ENCODE data around the gene NCCRP1. TPM values are rescaled to one million over a fixed set of nuclear protein-coding genes. Genes with fewer than 3 reads are reported as not detected.

NCCRP1 gene
- total RNA-seq, 1 donor from 2014 or later: 0.46 TPM

DNA sequence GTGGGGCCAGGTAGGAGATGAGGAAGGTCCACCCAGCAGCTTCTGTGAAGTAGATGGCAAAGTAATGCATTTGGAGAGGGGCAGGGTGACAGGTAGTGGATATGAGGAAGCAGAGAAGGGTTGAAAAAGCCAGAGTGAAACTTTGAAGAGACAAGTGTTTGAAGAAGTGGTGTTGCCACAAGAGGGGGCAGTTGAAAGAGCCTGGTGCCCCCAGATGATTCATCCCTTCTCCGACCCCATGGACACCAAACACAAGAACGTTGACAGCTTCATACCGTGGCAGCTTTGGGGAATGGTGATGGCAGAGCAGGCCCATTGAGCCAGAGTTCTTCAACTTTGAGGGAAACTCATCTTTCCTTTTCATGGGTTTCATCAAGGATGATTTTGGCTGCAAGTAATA lies 28.1 kb downstream of the NCCRP1 start:
- DNase-seq: no peak
- intact Hi-C loops (cut with DNase I): no loop called here
- TF ChIP-seq, protein P1, sequence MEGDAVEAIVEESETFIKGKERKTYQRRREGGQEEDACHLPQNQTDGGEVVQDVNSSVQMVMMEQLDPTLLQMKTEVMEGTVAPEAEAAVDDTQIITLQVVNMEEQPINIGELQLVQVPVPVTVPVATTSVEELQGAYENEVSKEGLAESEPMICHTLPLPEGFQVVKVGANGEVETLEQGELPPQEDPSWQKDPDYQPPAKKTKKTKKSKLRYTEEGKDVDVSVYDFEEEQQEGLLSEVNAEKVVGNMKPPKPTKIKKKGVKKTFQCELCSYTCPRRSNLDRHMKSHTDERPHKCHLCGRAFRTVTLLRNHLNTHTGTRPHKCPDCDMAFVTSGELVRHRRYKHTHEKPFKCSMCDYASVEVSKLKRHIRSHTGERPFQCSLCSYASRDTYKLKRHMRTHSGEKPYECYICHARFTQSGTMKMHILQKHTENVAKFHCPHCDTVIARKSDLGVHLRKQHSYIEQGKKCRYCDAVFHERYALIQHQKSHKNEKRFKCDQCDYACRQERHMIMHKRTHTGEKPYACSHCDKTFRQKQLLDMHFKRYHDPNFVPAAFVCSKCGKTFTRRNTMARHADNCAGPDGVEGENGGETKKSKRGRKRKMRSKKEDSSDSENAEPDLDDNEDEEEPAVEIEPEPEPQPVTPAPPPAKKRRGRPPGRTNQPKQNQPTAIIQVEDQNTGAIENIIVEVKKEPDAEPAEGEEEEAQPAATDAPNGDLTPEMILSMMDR (IDR thresholded peaks at IDR 0.05): no peak
- no peak for ATAC-seq
- Histone ChIP-seq H3K36me3 (no peaks in the 10 kb centered on the region), H3K27ac (no peak overlapping the region), H3K27me3 (peaks cover 21% of the 10 kb centered on the region), H3K9me3 (no peaks in the 10 kb centered on the region), H3K4me1 (no peaks in the 10 kb centered on the region), H3K4me3 (no peak overlapping the region)

DNA sequence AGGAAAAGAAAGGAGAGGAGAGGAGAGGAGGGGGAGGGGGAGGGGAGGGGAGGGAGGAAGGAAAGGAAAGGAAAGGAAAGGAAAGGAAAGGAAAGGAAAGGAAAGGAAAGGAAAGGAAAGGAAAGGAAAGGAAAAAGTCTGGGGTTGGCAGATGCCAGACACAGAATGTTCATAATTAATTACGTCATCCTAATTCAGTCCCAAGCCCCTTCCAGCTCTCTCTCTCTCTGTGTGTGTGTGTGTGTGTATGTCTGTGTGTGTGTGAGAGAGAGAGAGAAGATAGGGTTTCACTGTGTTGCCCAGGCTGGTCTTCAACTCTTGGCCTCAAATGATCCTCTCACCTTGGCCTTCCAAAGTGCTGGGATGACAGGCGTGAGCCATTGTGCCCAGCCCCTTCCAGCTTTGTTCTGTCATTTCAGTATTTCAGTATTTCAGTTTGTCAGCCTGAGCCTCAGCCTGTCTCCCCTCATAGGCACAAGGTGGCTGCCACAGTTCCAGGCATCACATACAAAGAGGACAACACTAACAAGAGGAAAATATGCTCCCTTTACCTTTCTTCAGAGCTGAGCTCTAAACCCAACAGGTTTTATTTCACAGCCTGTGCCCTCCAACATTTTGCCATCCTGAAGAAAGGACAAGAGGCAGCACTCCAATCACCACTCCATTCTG lies 33.5 kb downstream of the NCCRP1 start:
- DNase-seq: no peak
- intact Hi-C loops (cut with DNase I): no loop called here
- TF ChIP-seq, protein P1 (IDR thresholded peaks at IDR 0.05): no peak

DNA sequence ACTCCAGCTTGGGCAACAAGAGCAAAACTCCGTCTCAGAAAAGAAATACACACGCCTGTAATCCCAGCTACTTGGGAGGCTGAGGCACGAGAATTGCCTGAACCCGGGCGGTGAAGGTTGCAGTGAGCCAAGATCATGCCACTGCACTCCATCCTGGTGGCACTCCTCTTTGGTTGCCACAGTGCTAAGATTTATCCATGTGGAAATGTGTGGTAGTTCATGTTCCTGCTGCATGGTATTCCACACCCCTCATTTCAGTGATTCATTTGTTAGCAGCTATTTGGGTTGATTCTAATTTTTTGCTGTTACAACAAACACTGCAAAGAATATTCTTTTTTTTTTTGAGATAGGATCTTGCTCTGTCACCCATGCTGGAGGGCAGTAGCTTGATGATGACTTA lies 35.9 kb downstream of the NCCRP1 start:
- Histone ChIP-seq H3K9me3 (no peaks in the 10 kb centered on the region), H3K27ac (no peak overlapping the region), H3K4me3 (no peak overlapping the region), H3K36me3 (no peaks in the 10 kb centered on the region), H3K4me1 (peaks cover 3% of the 10 kb centered on the region), H3K27me3 (no peaks in the 10 kb centered on the region)
- TF ChIP-seq, protein P1 (IDR thresholded peaks at IDR 0.05): no peak
- intact Hi-C loops (cut with DNase I): no loop called here
- ATAC-seq: no peak
- DNase-seq: no peak

More for the DNA sequence above, 33.5 kb downstream of the NCCRP1 start:
- no peaks in the 10 kb centered on the region for H3K4me1 ChIP-seq
- no peak overlapping the region for H3K4me3 ChIP-seq
- no peak for ATAC-seq
- H3K36me3 ChIP-seq: no peaks in the 10 kb centered on the region
- peaks cover 1% of the 10 kb centered on the region for H3K27me3 ChIP-seq
- H3K9me3 ChIP-seq: no peaks in the 10 kb centered on the region
- H3K27ac ChIP-seq: no peak overlapping the region

DNA sequence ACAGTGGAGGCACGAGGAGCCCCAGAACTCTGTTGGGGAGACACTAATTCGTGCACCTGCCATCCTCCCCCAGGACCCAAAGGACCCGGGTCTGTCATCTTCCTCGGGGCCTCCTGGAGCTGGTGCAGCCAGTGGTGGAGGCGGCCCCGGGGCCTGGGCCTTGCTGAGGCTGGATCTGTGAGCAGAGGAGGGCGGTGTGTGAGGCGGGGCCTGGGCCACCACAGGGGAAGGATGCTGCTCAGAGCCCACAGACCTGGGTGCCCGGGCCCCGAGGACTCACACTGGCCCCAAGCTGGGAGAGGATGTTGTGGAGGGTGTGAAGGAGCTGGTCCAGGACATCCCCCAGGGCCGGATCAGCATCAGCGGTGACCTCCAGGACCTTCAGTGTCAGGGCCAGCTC lies 39.8 kb downstream of the NCCRP1 start:
- H3K4me1 ChIP-seq: peaks cover 3% of the 10 kb centered on the region
- no peak for DNase-seq
- no peak overlapping the region for H3K4me3 ChIP-seq
- intact Hi-C loops (cut with DNase I): no loop called here
- no peak for ATAC-seq
- H3K9me3 ChIP-seq: no peaks in the 10 kb centered on the region
- TF ChIP-seq, protein P1 (IDR thresholded peaks at IDR 0.05): no peak
- H3K27ac ChIP-seq: no peak overlapping the region
- H3K27me3 ChIP-seq: no peaks in the 10 kb centered on the region
- H3K36me3 ChIP-seq: no peaks in the 10 kb centered on the region

DNA sequence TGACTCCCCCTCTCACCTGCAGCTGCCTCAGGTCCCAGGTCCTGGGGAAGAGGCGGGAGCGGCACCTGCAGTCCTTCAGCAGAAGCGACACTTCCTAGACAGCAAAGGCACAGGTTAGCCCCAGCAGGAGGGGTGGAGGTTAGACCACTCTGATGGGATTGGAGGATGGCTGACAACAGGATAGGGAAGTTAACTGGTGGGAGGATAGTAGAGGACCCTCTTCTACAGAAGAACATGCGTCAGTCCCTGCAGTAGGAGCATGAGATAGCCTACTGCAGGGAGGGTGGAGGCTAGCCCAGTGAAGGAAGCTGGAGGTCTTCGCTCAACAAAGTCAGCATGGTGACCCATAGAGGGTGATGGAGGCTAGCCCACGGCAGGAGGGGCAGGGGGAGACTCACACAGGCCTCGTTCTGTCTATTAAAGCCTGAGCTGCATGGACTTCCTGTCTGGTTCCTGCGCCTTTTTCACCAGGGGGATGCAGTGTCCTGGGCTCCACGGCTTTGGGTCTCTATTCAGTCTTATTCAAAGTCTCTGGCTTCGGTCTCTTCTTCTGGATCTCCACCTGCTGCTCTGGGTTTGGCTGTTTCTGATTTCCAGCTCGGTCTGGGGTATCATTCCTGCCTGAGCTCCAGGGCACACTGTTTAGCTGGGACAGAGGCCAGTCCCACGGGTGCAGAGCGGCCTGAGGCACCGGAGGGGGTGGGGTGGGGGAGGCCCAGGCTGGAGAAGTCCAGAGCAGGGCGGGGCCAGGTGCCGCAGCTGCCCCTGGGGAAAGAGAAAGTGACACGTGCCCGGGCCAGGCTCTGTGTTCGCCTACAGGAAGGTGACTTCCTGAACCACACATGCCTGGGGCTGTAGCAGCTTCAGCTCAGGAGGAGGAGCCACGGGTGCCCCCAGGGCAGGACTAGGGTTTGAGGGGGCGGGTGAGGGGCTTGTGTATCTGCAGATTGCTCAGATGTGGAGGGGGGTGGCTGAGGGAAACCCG lies 40.7 kb downstream of the NCCRP1 start:
- H3K27me3 ChIP-seq: no peaks in the 10 kb centered on the region
- peaks cover 3% of the 10 kb centered on the region for H3K4me1 ChIP-seq
- TF ChIP-seq, protein P1 (IDR thresholded peaks at IDR 0.05): no peak
- DNase-seq: peak; percentile 93
- H3K4me3 ChIP-seq: no peak overlapping the region
- peak; percentile 97 for ATAC-seq
- no peak overlapping the region for H3K27ac ChIP-seq
- H3K9me3 ChIP-seq: no peaks in the 10 kb centered on the region
- intact Hi-C loops (cut with DNase I): no loop called here
- no peaks in the 10 kb centered on the region for H3K36me3 ChIP-seq
